IMR-90 (cell line): ENCODE measurements around the gene OR10H5. TPM values are rescaled to one million over a fixed set of nuclear protein-coding genes. Genes with fewer than 3 reads are reported as not detected.

Source experiments
- ATAC-seq: fragments of 200-7000 bp; cut with Tn5 transposase; 2 replicates; pipeline ENCODE4 v1.9.1; 2020; ENCODE audit warnings: low read depth, mild to moderate bottlenecking, moderate library complexity
- BruUV-seq: library from RNA; stranded (reverse); fragments of 400-500 nt; replicated peaks from 2 replicates; lab custom pipeline; 2021; lab: Mats Ljungman, UMichigan
- CTCF ChIA-PET: fragments of 300-600 bp; formaldehyde crosslinking; extraction: SDS; loops from one replicate; lab custom pipeline; 2021; ENCODE audit warnings: antibody characterized with exemption; lab: Yijun Ruan, JAX
- POLR2A ChIA-PET: fragments of 300-600 bp; sonication (Branson Sonifier 250); formaldehyde crosslinking; loops from one replicate; lab custom pipeline; 2022; ENCODE audit warnings: antibody characterized with exemption; ENCODE audit not compliant: unreplicated experiment; lab: Charles Lee
- DNase-seq: peaks from one replicate; pipeline ENCODE4 v3.0.0; 2013
- H2AFZ ChIP-seq: replicated peaks from 2 replicates; pipeline ENCODE3; 2013; ENCODE audit warnings: low read length, mild to moderate bottlenecking; ENCODE audit not compliant: poor library complexity
- H2AK5ac ChIP-seq: 2 replicates; pipeline ENCODE4 v1.6.1; 2013; ENCODE audit warnings: low read depth, low read length, inconsistent platforms
- H2AK9ac ChIP-seq: replicated peaks from 2 replicates; pipeline ENCODE3; 2013; ENCODE audit warnings: mild to moderate bottlenecking, low read depth, low read length, moderate library complexity; ENCODE audit not compliant: poor library complexity
- H2BK120ac ChIP-seq: 2 replicates; pipeline ENCODE4 v1.6.1; 2013; ENCODE audit warnings: low read depth, low read length, inconsistent platforms
- H2BK15ac ChIP-seq: 3 replicates; pipeline ENCODE4 v1.6.1; 2013; ENCODE audit warnings: low read depth, low read length, inconsistent platforms
- H2BK20ac ChIP-seq: 2 replicates; pipeline ENCODE4 v1.6.1; 2013; ENCODE audit warnings: low read depth, mild to moderate bottlenecking, inconsistent platforms, low read length, moderate library complexity
- H2BK5ac ChIP-seq: 2 replicates; pipeline ENCODE4 v1.6.1; 2013; ENCODE audit warnings: mild to moderate bottlenecking, low read depth, low read length, inconsistent platforms; ENCODE audit not compliant: poor library complexity, severe bottlenecking
- H3K14ac ChIP-seq: replicated peaks from 2 replicates; pipeline ENCODE4 v1.6.1; 2013; ENCODE audit warnings: low read depth, low read length, inconsistent platforms
- H3K18ac ChIP-seq: 2 replicates; pipeline ENCODE4 v1.6.1; 2013; ENCODE audit warnings: low read depth, low read length, control low read depth
- H3K23ac ChIP-seq: 2 replicates; pipeline ENCODE4 v1.6.1; 2013; ENCODE audit warnings: low read depth, low read length, inconsistent platforms
- H3K27ac ChIP-seq: 2 replicates; pipeline ENCODE4 v1.5.1; 2013; ENCODE audit warnings: mild to moderate bottlenecking, control low read depth, low read length; ENCODE audit not compliant: insufficient read depth
- H3K27me3 ChIP-seq: 2 replicates; pipeline ENCODE4 v1.6.1; 2013; ENCODE audit warnings: low read length; ENCODE audit not compliant: control insufficient read depth, insufficient read depth
- H3K36me3 ChIP-seq: 2 replicates; pipeline ENCODE4 v1.6.1; 2013; ENCODE audit warnings: low read length, mixed read lengths; ENCODE audit not compliant: control insufficient read depth, insufficient read depth
- H3K4ac ChIP-seq: 2 replicates; pipeline ENCODE4 v1.6.1; 2013; ENCODE audit warnings: low read depth, low read length, inconsistent platforms
- H3K4me1 ChIP-seq: 2 replicates; pipeline ENCODE4 v1.6.1; 2013; ENCODE audit warnings: low read length, mixed read lengths; ENCODE audit not compliant: control insufficient read depth, insufficient read depth
- H3K4me2 ChIP-seq: 2 replicates; pipeline ENCODE4 v1.6.1; 2013; ENCODE audit warnings: low read depth, mild to moderate bottlenecking, control low read depth, low read length, moderate library complexity
- H3K4me3 ChIP-seq: 2 replicates; pipeline ENCODE4 v1.5.1; 2013; ENCODE audit warnings: low read depth, mild to moderate bottlenecking, control low read depth, low read length, moderate library complexity; ENCODE audit not compliant: insufficient read depth
- H3K56ac ChIP-seq: 2 replicates; pipeline ENCODE4 v1.6.1; 2013; ENCODE audit warnings: low read length, inconsistent platforms; ENCODE audit not compliant: insufficient read depth; ENCODE audit errors: extremely low read depth
- H3K79me1 ChIP-seq, 2 experiments: 2 replicates each; pipeline ENCODE4 v1.6.1; 2013; ENCODE audit warnings: low read length in 2 of 2, inconsistent platforms in 1 of 2, low read depth in 1 of 2
- H3K9ac ChIP-seq: 2 replicates; pipeline ENCODE4 v1.6.1; 2013; ENCODE audit warnings: low read depth, low read length, control low read depth
- H3K9me1 ChIP-seq: 2 replicates; pipeline ENCODE4 v1.6.1; 2013; ENCODE audit warnings: low read length, inconsistent platforms; ENCODE audit not compliant: insufficient read depth
- H3K9me3 ChIP-seq: 2 replicates; pipeline ENCODE4 v1.6.1; 2013; ENCODE audit warnings: low read length; ENCODE audit not compliant: control insufficient read depth, insufficient read depth
- H4K20me1 ChIP-seq: 2 replicates; pipeline ENCODE4 v1.6.1; 2013; ENCODE audit warnings: low read length, inconsistent platforms; ENCODE audit not compliant: insufficient read depth
- H4K5ac ChIP-seq: 2 replicates; pipeline ENCODE4 v1.6.1; 2013; ENCODE audit warnings: mild to moderate bottlenecking, low read depth, low read length, control low read depth
- H4K8ac ChIP-seq, 2 experiments: 2 replicates each; pipeline ENCODE4 v1.6.1; 2013; ENCODE audit warnings: low read depth in 2 of 2, low read length in 2 of 2, control low read depth in 1 of 2, inconsistent platforms in 1 of 2
- H4K91ac ChIP-seq: 2 replicates; pipeline ENCODE4 v1.6.1; 2013; ENCODE audit warnings: low read depth, low read length, inconsistent platforms; ENCODE audit not compliant: insufficient read depth
- RCOR1 ChIP-seq: IDR thresholded peaks from 2 replicates; pipeline ENCODE4 v1.6.1; 2012; ENCODE audit warnings: mild to moderate bottlenecking, low read length, improper control_type of control experiment; ENCODE audit not compliant: insufficient replicate concordance
- SMC3 ChIP-seq: fragments of 150-350 bp; IDR thresholded peaks from 2 replicates; pipeline ENCODE4 v1.6.1; 2016; ENCODE audit warnings: low read depth, mild to moderate bottlenecking, antibody characterized with exemption, low read length, moderate library complexity
- WGBS, 2 experiments: methylation state at CpG; one replicate each; pipeline versions ENCODE4 v1.1.5 to v1.1.7; 2013; ENCODE audit warnings: missing lambda C conversion rate in 2 of 2; ENCODE audit not compliant: insufficient read length in 1 of 2; ENCODE audit errors: extremely low coverage in 2 of 2; 5-methylcytosine and 5-hydroxymethylcytosine counted together
- dilution Hi-C: fragments of 300-500 bp; cut with HindIII; formaldehyde crosslinking; loops from one replicate; pipeline ENCODE4 v1.14.3; 2018; ENCODE audit warnings: low sequenced_read_pairs; ENCODE audit not compliant: unreplicated experiment
- in situ Hi-C: fragments of 300-500 bp; cut with MboI; formaldehyde crosslinking; loops from 3 replicates; pipeline ENCODE4 v1.14.3; 2019; ENCODE audit warnings: low sequenced_read_pairs, inconsistent platforms, mixed read lengths
- intact Hi-C: fragments of 100-400 bp; cut with micrococcal nuclease; formaldehyde crosslinking; loops from 2 replicates; pipeline ENCODE4 v1.10.0; 2022
- polyA plus RNA-seq, 3 experiments: library from polyadenylated mRNA; depleted of rRNA; stranded (reverse); fragments of >200 nt; gene quantifications; 2 replicates each; pipeline ENCODE4 v1.2.3, GENCODE V29; 2012; ENCODE audit warnings: low replicate concordance in 1 of 3
- total RNA-seq: library from RNA; depleted of rRNA; stranded (reverse); fragments of >200 nt; gene quantifications from 2 replicates; pipeline ENCODE4 v1.2.3, GENCODE V29; 2012

OR10H5 gene
- total and polyA plus RNA-seq, 2 of the 4 experiments (the other 2 are of a cell fraction) = not detected

GRCh38 chr19:15759962-15760565 lies 27.4 kb upstream of the OR10H5 start:
- ATAC-seq = no peak

More at GRCh38 chr19:15759962-15760565, 27.4 kb upstream of the OR10H5 start:
- Histone ChIP-seq H2BK15ac (no peak overlapping the region), H3K79me1 (no peaks in the 10 kb centered on the region), H4K20me1 (no peaks in the 10 kb centered on the region), H3K23ac (no peak overlapping the region), H2BK120ac (no peak overlapping the region), H3K4me3 (no peak overlapping the region), H3K18ac (no peak overlapping the region), H3K14ac (no peak overlapping the region), H4K91ac (no peak overlapping the region), H4K5ac (no peak overlapping the region), H3K9me3 (peaks cover 16% of the 10 kb centered on the region), H3K27ac (no peak overlapping the region), H2AK9ac (no peak overlapping the region), H3K56ac (no peak overlapping the region), H4K8ac (no peak overlapping the region), H3K9ac (no peak overlapping the region), H2AK5ac (no peak overlapping the region), H2BK20ac (no peak overlapping the region), H3K4ac (no peak overlapping the region), H2AFZ (no peak overlapping the region), H3K4me2 (no peak overlapping the region), H3K4me1 (no peaks in the 10 kb centered on the region), H3K27me3 (no peaks in the 10 kb centered on the region), H3K9me1 (no peaks in the 10 kb centered on the region), H2BK5ac (no peak overlapping the region), H3K36me3 (no peaks in the 10 kb centered on the region)
- intact Hi-C loops (no loop called here), in situ Hi-C loops (no loop called here), dilution Hi-C loops (no loop called here)
- BruUV-seq = no TSS peak
- POLR2A ChIA-PET = no interaction called here
- WGBS, 2 experiments = 4% methylated on average over 5 of the region's 28 CpGs; no CpG with 5 or more reads in 1 of the 2 experiments
- no peak for DNase-seq
- TF ChIP-seq SMC3 = no peak
- TF ChIP-seq RCOR1 = no peak
- CTCF ChIA-PET = no interaction called here
